ENCODE data around the gene TST. TPM values are rescaled to one million over a fixed set of nuclear protein-coding genes. Genes with fewer than 3 reads are reported as not detected.

Gene TST
- polyA plus RNA-seq, 1 donor (not counting 4 experiments of a cell fraction or from before 2014, with no cell fraction given): 19.9 TPM

GRCh38 chr22:37010174-37010573 is 9.1 kb downstream of the TST start:
- dilution Hi-C loops (cut with MboI; ENCODE audit: extremely low pct_ligation_motif_present, low sequenced_read_pairs): no loop called here
- no peaks in the 10 kb centered on the region for H3K79me2 ChIP-seq (ENCODE audit: control insufficient read depth, insufficient read depth, low read length)
- no peaks in the 10 kb centered on the region for H3K36me3 ChIP-seq (ENCODE audit: control insufficient read depth in 2 of 2, extremely low read depth in 1 of 2, insufficient read depth in 2 of 2, low read length in 2 of 2)
- no peak overlapping the region for H3K4me3 ChIP-seq (ENCODE audit: control insufficient read depth in 2 of 3, extremely low read depth in 1 of 3, insufficient read depth in 2 of 3, low read depth in 1 of 3, low read length in 3 of 3)
- FAIRE-seq: no peak
- no peak overlapping the region for H3K9ac ChIP-seq (ENCODE audit: control insufficient read depth, extremely low read depth, insufficient read depth, low read length)
- no peak overlapping the region for H3K27ac ChIP-seq (ENCODE audit: control insufficient read depth, insufficient read depth, low read length)
- no peaks in the 10 kb centered on the region for H4K20me1 ChIP-seq (ENCODE audit: control insufficient read depth, extremely low read depth, insufficient read depth, low read length)
- TF ChIP-seq CTCF (optimal IDR thresholded peaks at IDR 0.05 in 1 of 3, IDR thresholded peaks at IDR 0.05 in 1 of 3, conservative IDR thresholded peaks at IDR 0.05 in 1 of 3; ENCODE audit: extremely low read depth in 1 of 3, insufficient read depth in 2 of 3, low read length in 3 of 3) (no peak), EZH2 (IDR thresholded peaks at IDR 0.05; ENCODE audit: low read length) (no peak)
- H3K4me2 ChIP-seq (ENCODE audit: control insufficient read depth, extremely low read depth, insufficient read depth, low read depth, low read length): no peak overlapping the region
- H3K27me3 ChIP-seq (ENCODE audit: control insufficient read depth, extremely low read depth, insufficient read depth, low read length): peaks cover 12% of the 10 kb centered on the region
- H3K9me3 ChIP-seq (ENCODE audit: control insufficient read depth, low read depth, low read length): no peaks in the 10 kb centered on the region
- H3K4me1 ChIP-seq (ENCODE audit: control insufficient read depth, extremely low read depth, insufficient read depth, low read length): no peaks in the 10 kb centered on the region
- H2AFZ ChIP-seq (ENCODE audit: control insufficient read depth, low read length): no peak overlapping the region
- H3K9me1 ChIP-seq (ENCODE audit: control insufficient read depth, extremely low read depth, insufficient read depth, low read length): no peaks in the 10 kb centered on the region
- no peak for DNase-seq (ENCODE audit: low read depth, low spot score)

- Histone ChIP-seq H3K36me3 (ENCODE audit: control insufficient read depth in 2 of 2, extremely low read depth in 1 of 2, insufficient read depth in 2 of 2, low read length in 2 of 2) (no peaks in the 10 kb centered on the region), H3K9ac (ENCODE audit: control insufficient read depth, extremely low read depth, insufficient read depth, low read length) (no peak overlapping the region), H3K9me3 (ENCODE audit: control insufficient read depth, low read depth, low read length) (no peaks in the 10 kb centered on the region), H3K9me1 (ENCODE audit: control insufficient read depth, extremely low read depth, insufficient read depth, low read length) (no peaks in the 10 kb centered on the region), H3K4me2 (ENCODE audit: control insufficient read depth, extremely low read depth, insufficient read depth, low read depth, low read length) (no peak overlapping the region), H4K20me1 (ENCODE audit: control insufficient read depth, extremely low read depth, insufficient read depth, low read length) (no peaks in the 10 kb centered on the region), H3K4me3 (ENCODE audit: control insufficient read depth in 2 of 3, extremely low read depth in 1 of 3, insufficient read depth in 2 of 3, low read depth in 1 of 3, low read length in 3 of 3) (no peak overlapping the region), H3K79me2 (ENCODE audit: control insufficient read depth, insufficient read depth, low read length) (no peaks in the 10 kb centered on the region), H3K4me1 (ENCODE audit: control insufficient read depth, extremely low read depth, insufficient read depth, low read length) (no peaks in the 10 kb centered on the region), H3K27me3 (ENCODE audit: control insufficient read depth, extremely low read depth, insufficient read depth, low read length) (peaks cover 12% of the 10 kb centered on the region), H2AFZ (ENCODE audit: control insufficient read depth, low read length) (no peak overlapping the region), H3K27ac (ENCODE audit: control insufficient read depth, insufficient read depth, low read length) (no peak overlapping the region)
- DNase-seq (ENCODE audit: low read depth, low spot score) (no peak), FAIRE-seq (no peak)
- dilution Hi-C loops (cut with MboI; ENCODE audit: extremely low pct_ligation_motif_present, low sequenced_read_pairs): no loop called here
- TF ChIP-seq CTCF (optimal IDR thresholded peaks at IDR 0.05 in 1 of 3, IDR thresholded peaks at IDR 0.05 in 1 of 3, conservative IDR thresholded peaks at IDR 0.05 in 1 of 3; ENCODE audit: extremely low read depth in 1 of 3, insufficient read depth in 2 of 3, low read length in 3 of 3) (no peak), EZH2 (IDR thresholded peaks at IDR 0.05; ENCODE audit: low read length) (no peak)
Observed at GRCh38 chr22:37009490-37009889, 9.8 kb downstream of the TST start.
